Activated T-cell treated with anti-CD3 and anti-CD28 coated beads for 1 hour (primary cell): ENCODE data around the gene ANKRD10.

ENCODE experiments used
- DNase-seq: peaks from one replicate; pipeline ENCODE4 v3.0.0-alpha.2; 2020; ENCODE audit warnings: low read depth

ANKRD10 gene

DNA sequence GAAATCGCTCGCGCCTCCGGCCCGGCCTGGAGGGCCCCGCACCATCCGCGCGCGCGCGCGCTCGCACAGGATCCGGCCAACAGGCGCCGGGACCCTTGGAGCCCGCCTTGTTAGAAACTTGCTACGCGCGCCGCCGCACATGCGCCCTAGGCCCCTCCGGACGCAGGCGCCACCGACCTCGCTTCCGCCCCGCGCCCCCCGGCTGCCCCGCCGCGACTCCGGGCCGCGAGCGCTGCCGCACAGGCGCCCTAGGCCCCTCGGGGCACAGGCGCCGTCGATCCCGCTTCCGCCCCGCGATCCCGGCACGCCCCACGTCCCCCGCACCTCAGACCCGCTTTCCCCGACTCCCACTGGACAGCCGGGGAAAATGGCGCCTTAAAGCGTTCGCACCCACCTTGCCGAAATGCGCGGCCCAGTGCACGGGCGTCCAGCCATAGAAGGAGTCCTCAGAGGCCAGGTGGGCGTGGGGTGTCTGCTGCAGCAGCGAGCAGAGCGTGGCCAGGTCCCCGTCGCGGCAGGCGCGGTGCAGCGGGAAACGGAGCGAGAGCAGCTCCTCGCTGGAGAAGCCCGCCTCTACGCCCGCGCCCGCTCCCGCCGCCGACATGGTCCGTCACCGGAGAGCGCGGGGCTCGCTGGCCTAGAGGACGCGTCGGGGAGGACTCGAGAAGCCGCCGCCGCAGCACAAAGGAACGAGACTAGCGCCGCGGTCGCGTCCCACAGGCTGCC is 375 bp downstream of the ANKRD10 start:
- DNase-seq: peak; percentile 62

GRCh38 chr13:110914081-110914330 is 863 bp downstream of the ANKRD10 start:
- DNase-seq: no peak

DNA sequence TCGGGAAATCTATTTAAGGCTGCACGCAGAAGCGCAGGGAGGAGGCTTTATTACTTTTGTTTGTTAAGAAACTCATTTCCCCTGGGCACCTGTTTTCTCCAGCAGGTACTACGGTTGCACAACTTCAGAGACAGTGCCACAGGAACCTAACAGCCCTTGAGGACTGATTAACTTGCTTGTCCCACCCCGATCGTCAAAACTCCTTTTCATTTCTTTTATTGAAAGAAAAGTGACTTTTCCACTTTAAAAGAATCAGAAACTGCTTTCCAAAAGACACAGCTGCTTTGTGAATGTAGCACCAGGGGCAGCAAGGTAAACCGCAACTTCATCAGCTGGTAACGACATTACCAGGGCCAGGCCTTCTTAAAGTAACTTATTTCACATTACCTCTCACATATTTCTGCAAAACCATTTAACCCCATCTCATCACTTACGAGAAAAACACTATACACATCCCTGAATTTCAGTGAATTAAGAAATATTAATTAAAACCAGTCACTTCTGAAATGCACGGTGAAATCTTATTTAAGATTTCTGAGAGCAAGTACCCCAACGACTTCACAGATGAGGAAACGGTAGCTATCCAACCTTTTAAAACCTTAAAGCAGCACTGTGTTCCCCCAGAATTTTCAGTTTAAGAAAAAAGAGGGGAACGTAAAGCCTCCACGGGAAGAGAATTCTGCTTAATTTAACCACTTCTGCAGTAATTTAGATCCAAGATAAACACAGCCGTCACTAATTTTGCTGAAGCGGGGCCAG is 1.4 kb downstream of the ANKRD10 start:
- no peak for DNase-seq

DNA sequence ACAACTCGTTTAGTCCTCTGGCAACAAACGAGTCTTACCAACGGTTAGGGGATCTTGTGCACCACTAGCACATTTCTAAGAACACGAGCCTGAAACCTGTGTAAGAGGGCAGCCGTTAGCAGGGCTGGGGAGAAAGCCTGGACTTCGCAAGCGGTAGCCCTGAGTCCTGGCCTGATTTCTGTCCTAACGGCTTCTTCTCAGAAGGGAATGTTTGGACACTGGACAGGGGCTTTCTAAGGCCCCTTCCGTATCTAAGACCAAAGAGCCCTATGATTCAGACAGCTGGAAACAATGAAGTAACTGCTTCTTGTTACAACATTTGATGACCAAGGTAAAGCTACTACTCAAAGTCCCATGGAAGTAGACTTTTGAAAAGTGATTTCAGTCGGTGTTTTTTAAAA is 2.2 kb downstream of the ANKRD10 start:
- no peak for DNase-seq

DNA sequence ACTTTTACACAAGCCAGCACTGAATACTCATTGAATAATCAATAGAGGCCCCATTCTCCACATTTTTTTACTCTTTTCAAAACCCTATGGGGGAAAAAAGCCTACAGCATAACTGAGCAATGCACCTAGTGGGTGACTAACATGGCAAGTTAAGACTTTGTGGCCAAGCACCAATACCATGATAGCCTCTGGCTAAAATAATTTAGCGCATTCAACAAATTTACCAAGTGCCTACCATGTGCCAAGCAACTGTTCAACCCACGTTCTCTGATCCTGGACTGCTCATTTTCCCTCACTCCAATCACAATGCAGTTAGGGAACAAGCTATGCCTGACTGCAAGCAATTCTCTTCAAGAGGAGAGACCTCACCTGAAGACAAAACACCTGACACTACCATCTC is 3.0 kb downstream of the ANKRD10 start:
- no peak for DNase-seq

DNA sequence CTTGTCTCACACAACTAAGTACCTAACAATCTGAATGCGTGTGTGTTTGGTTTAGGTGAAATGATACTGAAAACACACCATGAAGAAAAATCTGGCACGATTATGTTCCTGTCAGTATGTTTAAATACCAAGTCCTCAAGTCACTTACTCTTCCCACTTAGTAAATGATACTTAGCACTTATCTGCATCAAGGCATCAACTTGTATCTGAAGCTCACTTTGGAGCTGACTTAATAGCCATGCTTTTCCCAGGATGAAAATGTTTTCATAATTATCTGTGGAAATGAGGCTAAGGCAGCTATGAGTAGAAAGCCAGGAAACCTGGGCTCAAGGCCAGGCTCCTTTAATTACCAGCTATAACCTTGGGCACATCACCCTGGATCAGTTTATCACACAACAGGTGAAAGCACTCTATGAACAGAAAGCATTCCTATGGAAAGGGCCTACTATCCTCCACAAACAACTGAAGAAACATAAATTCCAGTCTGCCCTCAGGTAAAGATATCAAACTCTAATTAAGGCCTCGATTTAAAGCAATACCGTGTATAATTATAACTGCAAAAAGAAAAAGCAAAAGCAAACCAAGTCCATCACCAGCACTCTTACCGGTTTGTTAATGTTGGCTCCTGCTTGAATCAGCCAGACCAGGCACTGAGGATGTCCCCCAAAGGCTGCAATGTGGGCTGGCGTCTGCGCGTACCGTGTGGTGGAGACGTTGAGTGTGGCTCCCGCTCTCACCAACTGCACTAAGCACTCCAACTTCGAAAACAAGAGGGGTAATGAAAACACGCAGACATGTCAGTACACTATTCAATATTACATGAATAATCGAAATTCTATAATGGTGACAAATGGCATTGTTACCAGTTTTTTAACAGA is 4.6 kb downstream of the ANKRD10 start:
- DNase-seq: no peak

GRCh38 chr13:110907951-110908898 is 6.6 kb downstream of the ANKRD10 start:
- DNase-seq: no peak

GRCh38 chr13:110907301-110907700 is 7.6 kb downstream of the ANKRD10 start:
- no peak for DNase-seq

DNA sequence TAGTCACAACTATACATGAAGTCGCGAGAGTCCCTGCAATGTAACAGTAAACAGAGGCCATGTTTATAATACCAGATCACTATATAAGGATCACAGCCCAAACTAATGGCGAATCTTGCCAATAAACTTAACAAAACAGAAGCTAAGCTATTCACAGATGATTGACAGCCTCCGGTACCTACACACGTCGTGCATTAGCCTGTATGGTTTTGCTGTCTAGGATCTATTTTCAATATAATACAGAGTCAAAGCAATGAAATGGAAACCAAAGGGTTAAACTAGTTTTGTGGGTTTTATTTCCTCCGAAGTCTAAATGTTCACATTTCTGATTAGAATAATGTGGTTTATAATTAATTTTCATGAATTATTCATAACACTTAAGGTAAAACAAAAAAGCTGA is 10.1 kb downstream of the ANKRD10 start:
- no peak for DNase-seq

DNA sequence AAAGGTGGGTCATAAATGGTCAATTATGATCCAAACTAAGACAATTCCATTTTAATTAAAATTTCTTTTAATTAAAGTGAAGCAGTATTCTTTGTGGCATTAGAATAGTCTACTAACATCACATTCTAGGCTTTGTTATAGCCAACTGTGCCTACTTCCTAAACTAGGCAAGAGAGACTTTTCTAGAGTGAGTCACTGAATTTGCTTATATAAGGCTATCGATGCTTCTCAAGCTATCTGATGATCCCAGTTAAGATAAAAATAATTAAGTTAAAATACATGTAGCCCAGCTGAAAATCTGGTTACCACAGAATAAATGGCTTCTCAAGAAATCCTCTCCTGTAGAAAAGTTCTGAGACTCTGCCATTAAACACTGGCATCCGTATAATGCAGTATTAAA is 12.5 kb downstream of the ANKRD10 start:
- no peak for DNase-seq

DNA sequence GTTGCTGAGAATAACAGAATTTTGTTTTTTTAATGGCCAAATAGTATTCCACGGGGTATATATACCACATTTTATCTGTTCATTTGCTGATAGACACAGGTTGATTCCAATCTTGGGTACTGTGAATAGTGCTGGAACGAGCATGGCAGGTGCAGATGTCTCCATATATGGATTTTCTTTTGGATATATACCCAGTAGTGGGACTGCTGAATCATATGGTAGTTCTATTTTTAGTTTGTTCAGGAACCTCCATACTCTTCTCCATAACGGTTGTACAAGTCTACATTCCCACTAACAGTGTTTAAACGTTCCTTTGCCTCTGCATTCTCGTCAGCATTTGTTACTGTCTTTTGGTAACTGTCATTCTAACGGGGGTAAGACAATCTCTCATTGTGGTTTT is 17.3 kb downstream of the ANKRD10 start:
- DNase-seq: no peak

- DNase-seq: no peak
Observed at GRCh38 chr13:110897014-110897413, 17.9 kb downstream of the ANKRD10 start.

DNA sequence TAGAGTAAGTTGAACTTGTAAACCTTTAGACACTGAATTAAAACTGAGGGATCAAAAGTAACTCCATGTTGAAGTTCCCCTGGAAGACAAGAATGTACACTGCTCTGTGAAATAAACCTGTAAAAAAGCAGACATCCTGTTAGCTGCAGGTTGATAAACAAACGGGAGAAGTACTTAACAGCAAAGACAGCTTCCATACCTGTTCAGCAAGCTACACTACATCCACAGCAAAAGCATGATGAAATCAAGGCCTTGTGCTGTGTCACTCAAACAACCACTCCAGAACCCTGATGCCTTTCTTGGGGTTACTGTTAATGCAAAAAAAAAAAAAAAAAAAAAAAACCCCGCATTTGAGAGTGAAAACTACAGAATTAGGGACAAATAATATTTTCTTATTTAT is 20.8 kb downstream of the ANKRD10 start:
- no peak for DNase-seq

DNA sequence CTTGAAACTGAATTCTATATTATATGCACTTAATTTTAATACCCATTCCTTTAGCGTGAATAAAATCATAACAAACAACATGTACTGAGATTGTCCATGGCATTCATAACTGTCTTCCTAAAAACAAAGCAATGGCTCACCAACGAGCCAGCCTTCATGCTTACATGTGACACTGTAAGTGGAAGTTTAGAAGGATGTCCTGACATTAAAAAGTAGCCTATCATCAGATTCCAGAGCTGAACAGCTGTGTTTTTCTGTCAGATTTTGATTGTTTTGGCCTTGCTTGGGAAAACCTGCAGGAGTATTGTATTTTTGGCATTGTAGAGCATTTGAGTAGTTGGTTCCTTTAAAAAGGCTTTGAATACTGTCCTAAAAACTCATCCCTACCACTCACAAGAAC is 21.3 kb downstream of the ANKRD10 start:
- DNase-seq: no peak

- DNase-seq: no peak
Observed at GRCh38 chr13:110890279-110891165, 24.3 kb downstream of the ANKRD10 start.

GRCh38 chr13:110888390-110888789 is 26.5 kb downstream of the ANKRD10 start:
- no peak for DNase-seq

GRCh38 chr13:110887597-110888333 is 27.1 kb downstream of the ANKRD10 start:
- no peak for DNase-seq

- no peak for DNase-seq
Observed at GRCh38 chr13:110886870-110887596, 27.8 kb downstream of the ANKRD10 start.
